ENCODE results near the gene CCNDBP1. TPM values are rescaled to one million over a fixed set of nuclear protein-coding genes. Genes with fewer than 3 reads are reported as not detected.

CCNDBP1 gene
- total and polyA plus RNA-seq, 2 experiments from 2014 or later: 23.9 to 33.5 TPM

- no peak for ATAC-seq
- Histone ChIP-seq H3K4me2 (no peak overlapping the region), H3K9me2 (ENCODE audit: insufficient read depth) (no peaks in the 10 kb centered on the region), H3K36me3 (ENCODE audit: insufficient read depth) (no peaks in the 10 kb centered on the region; the same call in 1 of the 2 replicates), H3K27ac (ENCODE audit: low read depth) (no peak overlapping the region), H3K4me1 (ENCODE audit: insufficient read depth) (no peaks in the 10 kb centered on the region), H3F3A (replicated peaks; ENCODE audit: low read depth) (no peaks in the 10 kb centered on the region), H3K79me2 (replicated peaks; ENCODE audit: insufficient read depth) (no peaks in the 10 kb centered on the region), H3K27me3 (ENCODE audit: insufficient read depth) (no peaks in the 10 kb centered on the region), H2AFZ (no peak overlapping the region), H3K4me3 (no peak overlapping the region), H4K20me1 (replicated peaks; ENCODE audit: insufficient read depth) (no peaks in the 10 kb centered on the region)
- Mint-ChIP-seq H3K4me3 (no peak overlapping the region), H3K27me3 (ENCODE audit: insufficient read depth, low read depth, poor library complexity) (peaks cover 2% of the 10 kb centered on the region), H3K9me3 (no peaks in the 10 kb centered on the region), H3K4me1 (no peaks in the 10 kb centered on the region), H3K27ac (no peak overlapping the region), H3K36me3 (ENCODE audit: low read depth) (no peaks in the 10 kb centered on the region)
- no peak for DNase-seq (ENCODE audit: low spot score)
- TF ChIP-seq ETS1 (IDR thresholded peaks at IDR 0.05) (no peak), CTCF (conservative IDR thresholded peaks at IDR 0.05; ENCODE audit: low read depth in 2 of 2) (no peak), NANOG (IDR thresholded peaks at IDR 0.05; ENCODE audit: borderline replicate concordance) (no peak), ZNF462 (CRISPR knock-in tag; IDR thresholded peaks at IDR 0.05) (no peak), STAT1 (IDR thresholded peaks at IDR 0.05; ENCODE audit: unreplicated experiment) (no peak), ZNF331 (CRISPR knock-in tag; IDR thresholded peaks at IDR 0.05; ENCODE audit: low read depth) (no peak), EZH2 (IDR thresholded peaks at IDR 0.05; ENCODE audit: low read depth, unreplicated experiment) (no peak), CREB1 (CRISPR knock-in tag; IDR thresholded peaks at IDR 0.05; ENCODE audit: low read depth) (no peak), EZH2phosphoT487 (IDR thresholded peaks at IDR 0.05; ENCODE audit: unreplicated experiment) (no peak)
Observed at GRCh38 chr15:43151688-43152087, 33.5 kb upstream of the CCNDBP1 start.
